Neuron (in vitro differentiated cells): Measurements from ENCODE around the gene SP3.

Source experiments
- H2AFZ ChIP-seq: one replicate; pipeline ENCODE4 v1.6.1; 2013; ENCODE audit warnings: low read depth, mild to moderate bottlenecking, inconsistent platforms, low read length, moderate library complexity
- H3K27me3 ChIP-seq: one replicate; pipeline ENCODE4 v1.6.1; 2013; ENCODE audit warnings: low read length; ENCODE audit not compliant: insufficient read depth
- H3K36me3 ChIP-seq: one replicate; pipeline ENCODE4 v1.6.1; 2013; ENCODE audit warnings: low read length; ENCODE audit not compliant: insufficient read depth
- H3K4me1 ChIP-seq: one replicate; pipeline ENCODE4 v1.6.1; 2013; ENCODE audit warnings: low read length; ENCODE audit not compliant: insufficient read depth
- H3K4me3 ChIP-seq: 2 replicates; pipeline ENCODE4 v1.5.1; 2013; ENCODE audit warnings: mild to moderate bottlenecking, low read length, moderate library complexity
- H3K9me3 ChIP-seq: one replicate; pipeline ENCODE4 v1.6.1; 2013; ENCODE audit warnings: low read length

The SP3 gene

DNA sequence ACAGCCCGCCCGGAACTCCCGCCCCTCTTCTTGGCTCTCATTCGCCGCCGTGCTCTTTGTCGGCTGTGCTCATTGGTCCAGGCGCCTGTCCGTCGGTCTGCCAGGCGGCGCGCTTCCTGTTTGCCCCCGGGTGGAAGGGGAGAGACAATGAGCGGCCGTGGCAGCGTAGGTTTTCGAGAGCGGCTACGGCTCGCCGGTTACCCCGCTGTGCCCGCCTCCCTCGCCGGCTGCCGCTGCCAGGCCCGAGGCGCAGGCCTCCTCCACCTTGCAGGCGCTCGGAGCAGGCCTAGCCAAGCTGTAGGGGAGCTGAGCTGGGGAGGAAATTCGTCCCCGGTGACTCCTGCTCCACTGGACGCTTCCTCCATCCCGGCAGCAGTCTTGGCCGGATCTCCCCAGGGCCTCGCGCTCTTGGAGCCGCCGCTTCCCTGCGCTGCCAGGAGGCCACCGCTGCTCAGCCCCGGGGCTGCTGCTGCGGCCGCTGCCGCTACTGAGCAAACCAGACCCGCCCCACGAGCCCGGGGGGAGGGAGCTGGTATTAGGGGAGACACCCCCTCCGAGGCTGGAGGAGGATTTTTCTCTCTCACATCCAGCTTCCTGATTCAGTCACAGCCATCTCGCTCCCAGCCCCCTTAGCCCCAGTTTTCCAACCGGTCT lies at the start of gene SP3:
SP3 (minus strand) TSS at position 2 of the 654 bp plus-strand sequence. CDS start 202 bp downstream, outside the sequence.
- H2AFZ ChIP-seq, result no peak within 1 kb of the TSS
- H3K4me3 ChIP-seq, result peak within 1 kb of the TSS; percentile 79
- H3K27me3 ChIP-seq, result no peaks in the 10 kb centered on the region
- H3K4me1 ChIP-seq, result peaks cover 16% of the 10 kb centered on the region
- peaks cover 4% of the 10 kb centered on the region for H3K36me3 ChIP-seq
- no peaks in the 10 kb centered on the region for H3K9me3 ChIP-seq

DNA sequence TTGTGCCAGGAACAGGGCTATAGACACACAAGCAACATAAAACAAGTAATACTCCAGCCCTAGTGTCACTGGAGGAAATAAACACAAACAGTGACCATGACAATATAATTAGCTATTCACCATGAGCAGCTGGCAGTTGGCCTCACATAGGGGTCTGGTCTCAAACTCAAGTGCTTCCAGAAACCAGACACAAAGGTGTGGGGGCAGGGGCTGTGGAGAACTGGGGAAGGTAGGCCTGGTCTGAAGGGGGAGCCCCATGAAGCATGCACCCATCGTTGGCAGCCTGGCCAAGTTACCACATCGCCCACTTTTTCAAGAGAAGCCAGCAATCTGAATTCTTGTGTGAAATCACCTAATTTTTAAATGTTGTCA lies 49.5 kb upstream of the SP3 start:
- no peaks in the 10 kb centered on the region for H3K9me3 ChIP-seq
- H2AFZ ChIP-seq, result no peak overlapping the region
- no peaks in the 10 kb centered on the region for H3K36me3 ChIP-seq
- H3K4me1 ChIP-seq, result peaks cover 4% of the 10 kb centered on the region
- no peak overlapping the region for H3K4me3 ChIP-seq
- no peaks in the 10 kb centered on the region for H3K27me3 ChIP-seq

DNA sequence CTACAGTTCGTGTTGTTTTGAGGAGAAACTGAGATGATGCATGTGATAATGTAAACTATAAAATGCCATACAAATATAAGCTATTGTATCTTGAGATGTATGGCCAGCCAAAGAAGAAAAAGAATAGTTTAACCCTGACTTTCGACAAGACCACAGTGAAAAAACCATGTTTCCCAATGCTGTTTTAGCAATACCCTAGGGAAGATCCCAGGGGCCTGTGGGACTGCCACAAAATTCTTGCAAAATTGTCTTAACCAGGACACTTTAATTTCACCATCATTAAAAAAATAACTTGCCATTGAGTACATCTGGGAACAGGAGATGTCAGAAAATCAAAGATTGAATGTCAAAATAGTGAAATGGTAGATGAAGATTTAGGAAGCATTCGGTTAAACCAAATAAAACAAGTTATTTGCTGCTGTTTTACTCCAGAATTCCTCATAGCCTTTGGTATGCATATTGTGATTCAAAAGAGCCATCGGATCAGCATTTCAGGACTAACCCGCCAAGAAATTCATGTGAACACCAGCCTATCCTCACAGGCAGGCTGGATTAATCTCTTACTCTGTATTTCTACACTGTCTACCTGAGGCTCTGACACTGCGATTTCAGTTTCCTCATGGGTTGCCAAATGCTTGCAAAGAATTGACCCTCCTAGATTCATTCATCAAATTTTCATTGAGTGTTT lies 49.0 kb upstream of the SP3 start:
- no peaks in the 10 kb centered on the region for H3K36me3 ChIP-seq
- H3K4me1 ChIP-seq, result peaks cover 4% of the 10 kb centered on the region
- no peak overlapping the region for H3K4me3 ChIP-seq
- no peak overlapping the region for H2AFZ ChIP-seq
- H3K9me3 ChIP-seq, result no peaks in the 10 kb centered on the region
- no peaks in the 10 kb centered on the region for H3K27me3 ChIP-seq

DNA sequence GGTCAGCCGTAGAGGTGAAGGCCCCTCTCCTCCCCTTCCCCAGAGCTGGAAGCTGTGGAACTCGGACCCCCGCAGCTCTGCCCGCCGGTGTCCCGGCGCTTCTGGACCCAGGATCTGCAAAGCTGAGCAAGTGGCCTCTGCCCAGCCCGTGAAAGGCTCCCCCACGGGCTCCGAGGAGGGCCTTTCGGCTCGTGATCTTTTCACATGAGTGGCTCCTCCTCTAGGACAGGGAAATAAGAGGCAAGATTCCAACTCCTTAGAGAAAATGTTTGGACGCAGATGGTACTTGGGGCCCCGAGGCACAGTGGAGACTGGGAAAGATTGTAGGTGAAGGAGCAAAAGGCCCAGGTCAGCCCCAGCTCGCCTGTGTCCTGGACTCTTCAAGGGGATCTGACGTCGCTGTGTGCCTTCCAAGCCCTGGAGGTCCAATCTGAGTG lies 48.2 kb upstream of the SP3 start:
- Histone ChIP-seq H3K4me1 (peaks cover 4% of the 10 kb centered on the region), H3K9me3 (no peaks in the 10 kb centered on the region), H2AFZ (no peak overlapping the region), H3K36me3 (no peaks in the 10 kb centered on the region), H3K27me3 (no peaks in the 10 kb centered on the region), H3K4me3 (no peak overlapping the region)

DNA sequence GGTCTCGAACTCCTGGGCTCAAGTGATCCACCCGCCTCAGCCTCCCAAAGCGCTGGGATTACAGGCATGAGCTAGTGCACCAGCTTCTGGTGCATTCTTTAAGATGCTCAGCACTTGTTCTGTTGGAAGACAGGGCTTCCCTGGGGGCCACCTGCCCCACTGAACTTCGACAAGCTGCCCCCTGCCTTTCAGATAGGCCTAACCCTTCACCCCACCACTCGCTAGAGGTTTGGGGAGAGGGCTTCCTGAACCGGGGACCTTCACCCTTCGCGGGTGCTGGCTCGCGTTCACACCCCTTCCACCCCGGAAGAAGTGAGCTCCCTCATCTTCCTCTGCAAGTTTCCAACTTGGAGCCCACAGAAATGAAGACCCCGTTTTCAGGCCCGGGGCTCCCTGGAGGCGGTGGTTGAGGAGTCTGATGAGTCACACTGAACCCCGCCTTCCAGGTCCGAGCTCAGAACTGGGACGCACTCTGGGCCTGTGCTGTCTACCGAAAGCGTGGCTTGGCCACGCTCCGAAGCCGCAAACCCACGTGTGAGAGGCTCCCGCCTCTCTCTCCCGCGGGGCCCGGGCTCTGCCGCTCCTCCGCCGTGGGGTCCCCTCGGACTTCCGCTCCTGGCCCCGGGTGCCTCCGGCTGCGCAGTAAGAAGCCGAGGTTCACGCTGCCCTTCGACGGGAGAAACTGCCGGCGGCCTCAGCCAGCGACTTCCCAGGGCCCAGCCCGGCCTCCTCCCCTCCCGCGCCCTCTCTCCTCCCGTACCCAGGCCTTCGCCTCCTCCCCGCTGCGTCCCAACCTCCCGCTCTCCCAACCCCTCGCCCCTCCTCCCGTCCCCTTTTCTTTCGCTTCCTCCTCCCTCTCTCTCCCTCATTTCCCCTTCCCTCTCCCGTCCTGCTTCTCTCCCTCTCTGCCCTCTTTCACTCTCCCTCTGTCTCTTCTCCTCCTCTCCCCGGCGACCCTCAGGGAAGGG lies 47.5 kb upstream of the SP3 start:
- Histone ChIP-seq H3K9me3 (no peaks in the 10 kb centered on the region), H3K4me1 (peaks cover 4% of the 10 kb centered on the region), H3K27me3 (no peaks in the 10 kb centered on the region), H3K36me3 (no peaks in the 10 kb centered on the region), H3K4me3 (no peak overlapping the region), H2AFZ (no peak overlapping the region)

DNA sequence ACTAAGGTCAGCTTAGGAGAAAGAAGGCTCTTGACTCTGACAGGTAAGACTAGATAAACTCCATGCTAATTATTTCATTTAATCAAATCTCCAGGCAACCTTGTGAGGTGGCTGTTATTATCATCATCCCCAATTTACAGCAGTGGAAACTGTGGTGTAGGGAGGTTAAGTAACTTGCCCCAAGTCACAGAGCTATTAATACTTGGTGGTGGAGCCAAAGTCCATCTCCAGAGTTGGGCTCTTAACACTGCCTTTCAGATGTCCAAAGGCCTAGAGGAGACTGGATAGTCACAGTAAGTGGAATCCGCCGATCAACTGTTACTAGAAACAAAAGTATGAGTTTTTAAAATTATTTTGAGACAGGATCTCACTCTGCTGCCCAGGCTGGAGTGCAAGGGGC lies 46.6 kb upstream of the SP3 start:
- Histone ChIP-seq H3K4me1 (peaks cover 4% of the 10 kb centered on the region), H3K27me3 (no peaks in the 10 kb centered on the region), H2AFZ (no peak overlapping the region), H3K9me3 (no peaks in the 10 kb centered on the region), H3K36me3 (no peaks in the 10 kb centered on the region), H3K4me3 (no peak overlapping the region)

DNA sequence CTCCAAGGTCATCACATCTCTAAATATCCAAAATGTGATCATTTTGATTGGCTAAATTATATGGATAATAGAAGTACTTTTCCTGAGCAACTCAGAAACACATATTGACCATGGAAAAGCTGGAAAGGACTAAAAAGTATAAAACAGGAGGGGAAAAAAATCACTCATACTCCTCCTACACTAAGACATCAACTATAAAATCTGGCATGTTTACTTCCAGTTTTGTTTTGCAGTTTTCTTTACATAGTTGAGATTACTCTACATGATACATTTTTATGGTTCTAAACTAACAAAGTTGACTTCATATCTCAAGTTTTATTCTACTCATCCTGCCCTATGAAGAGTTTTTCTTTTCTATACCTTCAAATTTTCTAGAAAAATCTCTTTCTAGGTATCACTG lies 46.0 kb upstream of the SP3 start:
- Histone ChIP-seq H3K27me3 (no peaks in the 10 kb centered on the region), H2AFZ (no peak overlapping the region), H3K4me3 (no peak overlapping the region), H3K36me3 (no peaks in the 10 kb centered on the region), H3K4me1 (peaks cover 4% of the 10 kb centered on the region), H3K9me3 (no peaks in the 10 kb centered on the region)

DNA sequence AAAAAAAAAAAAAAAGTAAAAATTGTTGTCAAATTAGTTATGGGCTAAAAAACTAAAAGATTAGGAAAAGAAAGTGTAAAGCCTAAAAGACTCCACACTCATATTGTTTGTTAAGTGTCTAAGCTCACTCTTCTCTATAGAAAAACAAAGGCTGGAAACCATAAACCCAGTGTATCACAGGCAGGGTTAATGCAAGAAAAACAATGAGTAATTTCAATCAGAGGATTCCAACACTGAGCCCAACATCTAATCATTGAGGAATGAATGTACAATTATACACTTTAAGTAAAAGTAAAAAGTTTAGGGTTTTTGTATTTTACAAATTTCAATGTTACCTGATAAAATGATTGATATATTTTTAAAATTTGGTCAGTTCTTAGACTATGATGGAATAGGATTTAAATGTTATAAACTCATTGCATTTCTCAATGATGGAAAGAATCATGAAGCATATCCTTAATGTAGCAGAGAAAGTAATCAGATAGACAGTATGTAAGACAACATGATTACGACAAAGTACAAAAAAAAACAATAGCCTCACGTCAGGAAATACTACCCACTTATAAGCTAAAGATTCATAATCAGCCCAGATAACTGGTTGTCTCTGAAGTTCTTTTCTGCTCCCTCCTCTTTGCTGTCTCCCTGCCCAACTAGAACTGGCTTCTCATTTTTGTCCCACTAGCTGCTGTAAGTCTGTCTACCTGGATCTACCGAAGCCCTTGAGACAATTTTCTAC lies 44.5 kb upstream of the SP3 start:
- Histone ChIP-seq H3K27me3 (no peaks in the 10 kb centered on the region), H2AFZ (no peak overlapping the region), H3K4me1 (peaks cover 2% of the 10 kb centered on the region), H3K4me3 (no peak overlapping the region), H3K36me3 (no peaks in the 10 kb centered on the region), H3K9me3 (no peaks in the 10 kb centered on the region)

DNA sequence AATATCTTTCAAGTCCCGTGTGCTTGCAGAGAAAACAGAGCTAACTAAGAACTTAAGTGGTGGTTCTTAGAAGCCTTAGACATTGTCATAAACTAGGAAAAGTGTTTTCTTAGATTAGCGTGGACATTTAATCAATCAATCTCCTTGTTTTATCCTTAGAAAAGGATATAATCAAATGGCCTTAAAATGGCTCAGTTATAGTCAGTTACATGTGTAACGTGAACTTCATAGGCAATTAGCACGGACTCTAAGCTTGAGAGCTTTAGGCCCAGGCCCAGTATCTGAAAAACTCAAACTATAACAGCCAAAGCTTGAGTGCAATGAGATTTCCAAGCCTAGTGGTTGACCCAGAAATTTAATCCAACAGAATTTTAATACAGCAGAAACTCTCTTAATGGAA lies 43.5 kb upstream of the SP3 start:
- Histone ChIP-seq H3K9me3 (no peaks in the 10 kb centered on the region), H3K27me3 (no peaks in the 10 kb centered on the region), H3K4me1 (no peaks in the 10 kb centered on the region), H3K4me3 (no peak overlapping the region), H2AFZ (no peak overlapping the region), H3K36me3 (no peaks in the 10 kb centered on the region)

DNA sequence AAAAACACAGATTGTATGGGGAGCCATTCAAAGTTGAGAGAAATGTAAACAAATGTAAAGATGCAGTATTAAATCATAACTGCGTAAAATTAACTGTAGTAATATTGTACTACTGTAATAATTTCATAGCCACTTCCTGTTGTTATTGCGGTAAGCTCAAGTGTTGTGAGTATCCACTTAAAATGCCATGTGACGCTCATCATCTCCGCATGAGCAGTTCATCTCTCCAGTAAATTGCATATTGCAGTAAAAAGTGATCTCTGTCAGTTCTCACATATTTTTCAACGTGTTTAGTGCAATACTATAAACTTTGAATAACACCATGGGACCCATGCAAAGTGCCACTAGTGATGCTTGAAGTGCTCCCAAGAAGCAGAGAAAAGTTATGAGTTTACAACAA lies 41.8 kb upstream of the SP3 start:
- Histone ChIP-seq H3K4me3 (no peak overlapping the region), H3K27me3 (no peaks in the 10 kb centered on the region), H3K36me3 (no peaks in the 10 kb centered on the region), H2AFZ (no peak overlapping the region), H3K9me3 (no peaks in the 10 kb centered on the region), H3K4me1 (no peaks in the 10 kb centered on the region)

DNA sequence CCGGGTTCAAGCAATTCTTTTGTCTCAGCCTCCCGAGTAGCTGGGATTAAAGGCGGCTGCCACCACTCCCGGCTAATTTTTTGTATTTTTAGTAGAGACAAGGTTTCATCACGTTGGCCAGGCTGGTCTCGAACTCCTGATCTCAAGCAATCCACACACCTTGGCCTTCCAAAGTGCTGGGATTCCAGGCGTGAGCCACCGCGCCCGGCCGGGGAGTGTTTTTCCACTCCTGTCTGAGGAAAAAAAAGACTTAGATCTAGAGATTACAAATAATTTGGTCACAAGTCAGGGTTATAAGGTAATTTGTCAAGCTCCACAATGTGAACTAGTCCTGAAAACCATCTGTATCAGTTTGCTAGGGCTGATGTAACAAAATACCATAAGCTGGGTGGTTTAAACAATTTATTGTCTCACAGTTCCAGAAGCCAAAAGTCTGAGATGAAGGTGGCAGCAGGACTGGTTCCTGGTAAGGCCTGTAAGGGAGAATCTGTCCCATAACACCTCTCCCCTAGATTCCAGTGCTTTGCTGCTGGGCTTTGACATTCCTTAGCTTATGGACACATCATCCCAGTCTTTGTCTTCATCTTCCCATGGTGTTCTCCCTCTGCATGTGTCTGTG lies 40.7 kb upstream of the SP3 start:
- no peak overlapping the region for H3K4me3 ChIP-seq
- no peaks in the 10 kb centered on the region for H3K36me3 ChIP-seq
- H3K27me3 ChIP-seq, result no peaks in the 10 kb centered on the region
- no peaks in the 10 kb centered on the region for H3K4me1 ChIP-seq
- H3K9me3 ChIP-seq, result no peaks in the 10 kb centered on the region
- no peak overlapping the region for H2AFZ ChIP-seq

DNA sequence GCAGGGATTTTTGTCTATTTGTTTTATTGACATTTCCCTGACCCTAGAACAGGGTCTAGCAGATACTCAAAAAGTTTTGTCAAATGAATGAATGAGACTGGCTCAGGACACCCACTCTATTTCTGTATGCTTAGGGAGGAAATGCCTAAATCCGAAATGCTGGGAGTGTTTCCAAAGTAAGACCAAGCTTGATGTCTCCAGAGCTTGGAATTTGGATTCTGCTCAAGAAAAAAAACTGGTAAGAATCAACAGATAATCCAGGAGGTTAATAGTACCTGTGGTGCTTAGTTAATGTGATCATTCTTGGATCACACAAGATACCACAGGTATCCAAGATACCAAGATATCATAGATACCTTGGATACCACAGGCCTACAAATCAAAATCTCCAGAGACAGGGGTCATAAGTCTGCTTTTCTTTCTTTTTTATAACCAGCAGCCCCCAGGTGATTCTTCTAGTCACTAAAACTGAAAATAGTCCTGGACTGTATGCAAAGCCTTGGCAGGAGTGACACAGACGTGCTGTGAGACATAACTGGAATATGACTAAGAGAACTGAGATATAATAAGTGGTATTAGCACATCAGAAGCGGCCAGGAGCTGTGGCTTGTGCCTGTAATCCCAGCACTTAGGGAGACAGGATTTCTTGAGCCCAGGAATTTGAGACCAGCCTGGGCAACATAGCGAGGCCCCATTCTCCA lies 39.9 kb upstream of the SP3 start:
- Histone ChIP-seq H3K36me3 (no peaks in the 10 kb centered on the region), H3K4me3 (no peak overlapping the region)

More for the DNA sequence above, 39.9 kb upstream of the SP3 start:
- no peaks in the 10 kb centered on the region for H3K4me1 ChIP-seq
- H3K27me3 ChIP-seq, result no peaks in the 10 kb centered on the region
- H2AFZ ChIP-seq, result no peak overlapping the region
- no peaks in the 10 kb centered on the region for H3K9me3 ChIP-seq
